T1000 (cell line): Measurements from ENCODE around the gene ZNF575.
"Not testable (repeated sequence)": the region's sequence is repeated elsewhere in the genome, so short reads cannot be mapped to it uniquely, and the experiment has no call there.

Source experiments
- DNase-seq: peaks from one replicate; lab custom pipeline; 2025; ENCODE audit warnings: mixed read lengths; lab: John Stamatoyannopoulos, UW

ZNF575 gene

DNA sequence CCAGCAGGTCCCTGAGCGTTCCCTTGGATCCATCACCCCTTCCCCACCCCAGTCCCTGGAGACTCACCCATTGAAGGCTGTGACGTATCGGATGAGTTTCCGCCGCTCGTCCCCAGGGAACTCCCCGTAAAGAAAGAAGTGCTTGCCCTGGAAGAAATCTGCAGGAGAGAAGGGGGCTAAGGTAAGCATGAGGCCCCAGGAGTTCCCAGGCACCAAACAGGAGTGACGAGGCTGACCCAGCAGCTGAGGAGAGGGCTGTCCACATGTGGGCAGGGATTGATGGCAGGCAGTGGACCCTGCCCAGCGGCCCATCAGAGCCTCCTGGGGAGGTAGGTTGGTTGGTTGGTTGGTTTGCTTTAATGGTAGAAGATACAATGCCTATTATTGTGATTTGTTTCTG is 11.1 kb downstream of the ZNF575 start:
- no peak for DNase-seq

DNA sequence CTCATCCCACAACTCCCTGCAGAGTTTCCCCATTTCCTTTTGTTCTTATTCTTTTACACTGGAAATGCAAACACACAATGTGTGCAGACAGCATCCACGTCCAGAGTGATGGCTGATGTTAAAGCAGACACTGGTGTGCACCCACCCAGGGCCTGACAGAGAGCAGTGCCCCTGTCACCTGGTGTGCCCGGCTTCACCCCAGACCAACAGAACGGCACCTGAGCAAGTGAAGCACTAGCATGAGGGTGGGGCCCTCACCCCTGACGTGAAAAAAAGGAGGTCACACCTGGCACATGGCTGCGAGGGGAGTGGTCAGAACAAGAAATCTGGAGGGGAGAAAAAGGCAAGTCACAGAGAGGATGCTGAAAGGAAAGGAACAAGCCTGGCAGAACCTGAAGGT is 12.3 kb downstream of the ZNF575 start:
- no peak for DNase-seq

DNA sequence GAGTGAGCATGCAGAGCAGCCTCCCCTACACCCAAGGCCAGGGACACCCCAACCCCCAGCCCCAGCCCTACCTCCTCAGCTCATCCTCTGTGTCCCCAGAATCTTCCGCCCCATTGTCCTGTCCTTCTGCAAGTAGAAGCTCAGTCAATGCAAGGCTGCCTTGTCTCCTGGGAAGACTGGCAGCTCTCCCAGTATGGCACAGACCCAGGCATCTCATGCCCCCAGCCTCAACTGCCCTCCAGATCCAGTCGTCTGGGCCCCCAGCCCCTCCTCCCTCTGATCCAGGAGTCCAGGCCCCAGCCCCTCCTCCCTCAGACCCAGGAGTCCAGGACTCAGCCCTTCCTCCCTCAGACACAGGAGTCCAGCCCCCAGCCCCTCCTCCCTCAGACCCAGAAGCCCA is 13.0 kb downstream of the ZNF575 start:
- no peak for DNase-seq

DNA sequence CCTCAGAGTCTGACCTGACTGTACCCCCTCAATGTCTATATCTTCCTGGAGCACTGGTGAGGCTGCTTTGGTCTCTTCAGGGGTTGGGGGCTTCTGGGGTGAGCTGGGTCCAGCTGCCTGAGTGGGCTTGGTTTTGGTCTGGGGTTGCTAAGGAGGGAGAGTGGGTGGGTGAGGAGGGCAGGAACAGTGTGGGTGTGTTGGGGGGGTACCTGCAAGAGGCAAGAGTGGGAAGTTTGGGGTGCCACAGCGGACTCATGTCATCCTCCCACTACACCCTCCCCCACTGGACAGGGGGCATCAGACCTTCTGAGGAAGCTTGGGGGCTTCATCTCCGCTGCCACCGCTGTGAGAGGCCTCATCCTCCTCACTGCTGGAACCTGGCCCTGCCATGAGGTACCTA is 13.6 kb downstream of the ZNF575 start:
- no peak for DNase-seq

DNA sequence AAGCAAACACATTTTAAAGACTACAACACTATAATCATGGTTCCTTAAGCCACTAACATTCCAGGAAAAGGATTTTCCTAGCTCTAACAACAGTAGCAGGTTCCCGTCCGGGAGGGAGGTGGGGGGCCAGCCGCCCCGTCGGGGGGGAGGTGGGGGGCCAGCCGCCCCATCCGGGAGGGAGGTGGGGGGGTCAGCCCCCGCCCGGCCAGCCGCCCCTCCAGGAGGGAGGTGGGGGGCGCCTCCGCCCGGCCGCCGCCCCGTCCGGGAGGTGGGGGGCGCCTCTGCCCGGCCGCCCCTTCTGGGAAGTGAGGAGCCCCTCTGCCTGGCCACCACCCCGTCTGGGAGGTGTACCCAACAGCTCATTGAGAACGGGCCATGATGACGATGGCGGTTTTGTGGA is 14.9 kb downstream of the ZNF575 start:
- DNase-seq = not testable (repeated sequence)

DNA sequence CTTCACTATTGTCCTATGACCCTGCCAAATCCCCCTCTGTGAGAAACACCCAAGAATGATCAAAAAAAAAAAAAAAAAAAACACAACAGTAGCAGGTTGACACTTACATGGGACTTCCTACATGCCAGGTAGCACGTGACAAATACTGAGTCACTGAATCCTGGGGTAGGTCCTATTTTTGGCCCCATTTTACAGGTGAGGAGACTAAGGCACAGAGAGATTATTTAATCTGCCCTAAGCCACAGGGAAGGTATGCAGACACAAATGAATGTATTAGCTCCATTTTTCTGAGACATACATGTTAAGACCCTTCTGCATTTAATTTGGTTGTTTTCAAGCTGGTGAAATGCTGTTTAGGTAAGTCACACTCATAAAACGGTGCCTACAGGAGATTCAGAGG is 15.7 kb downstream of the ZNF575 start:
- no peak for DNase-seq

DNA sequence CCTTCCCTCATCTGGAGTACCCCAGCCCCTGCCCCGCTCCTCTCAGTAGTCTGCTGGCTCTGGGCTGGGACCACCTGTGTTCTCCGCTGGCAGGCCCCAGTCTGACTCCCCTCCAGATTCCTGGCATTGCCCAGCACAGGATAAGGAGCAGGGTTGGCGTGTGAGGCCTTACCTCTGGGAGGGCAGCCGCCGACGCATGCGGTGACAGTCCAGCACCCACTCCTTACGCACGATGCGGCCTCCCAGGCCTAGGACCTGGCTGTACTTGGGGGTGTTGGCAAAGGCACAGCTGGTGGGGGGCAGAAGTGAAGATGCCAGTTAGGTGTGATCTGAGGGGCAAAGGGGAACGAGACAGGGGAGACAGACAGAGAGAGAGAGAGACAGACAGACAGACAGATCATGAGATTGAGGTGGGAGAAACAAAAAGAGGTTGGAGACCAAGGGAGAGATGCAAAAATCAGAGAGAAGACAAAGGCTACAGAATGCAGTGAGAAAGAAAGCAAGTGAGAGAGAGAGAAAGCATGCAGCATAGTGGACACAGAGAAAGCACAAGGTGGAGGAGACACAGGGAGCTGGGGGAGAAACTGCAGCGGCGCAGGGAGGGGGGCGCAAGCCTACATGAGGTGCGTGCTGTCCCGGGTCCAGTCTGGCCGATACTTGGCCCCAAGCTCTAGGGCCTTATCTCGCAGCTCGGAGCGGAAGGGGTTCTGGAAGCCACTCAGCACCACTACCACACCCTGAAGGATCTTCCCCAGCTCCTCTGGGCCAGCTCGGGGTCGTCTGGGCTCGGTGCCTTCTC is 18.6 kb downstream of the ZNF575 start:
- no peak for DNase-seq

DNA sequence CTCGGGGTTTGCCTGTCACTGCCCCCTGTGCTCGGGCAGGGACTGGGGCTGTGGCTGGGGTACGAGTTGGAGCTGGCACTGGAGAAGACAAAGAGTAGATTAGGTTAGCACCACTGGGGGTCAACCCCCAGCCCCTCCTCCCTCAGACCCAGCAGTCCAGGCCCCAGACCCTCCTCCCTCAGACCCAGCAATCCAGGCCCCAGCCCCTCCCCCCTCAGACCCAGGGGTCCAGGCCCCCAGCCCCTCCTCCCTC is 19.1 kb downstream of the ZNF575 start:
- DNase-seq = no peak

DNA sequence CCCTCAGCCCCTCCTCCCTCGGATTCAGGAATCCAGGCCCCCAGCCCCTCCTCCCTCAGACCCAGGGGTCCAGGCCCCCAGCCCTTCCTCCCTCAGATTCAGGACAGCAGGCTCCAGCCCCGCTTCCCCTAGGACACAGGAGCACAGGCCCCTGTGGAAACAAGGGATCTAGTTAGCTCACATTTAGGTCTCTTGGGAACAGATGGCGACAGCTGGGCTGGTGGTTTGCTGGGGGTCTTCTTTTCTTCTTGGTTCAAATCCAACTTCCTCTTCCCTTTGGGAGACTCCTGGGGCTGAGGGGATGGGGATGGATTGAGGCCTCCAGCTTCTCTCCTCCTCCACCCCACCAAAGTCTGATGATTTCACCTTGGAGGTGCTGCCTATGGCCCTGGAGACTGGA is 19.6 kb downstream of the ZNF575 start:
- DNase-seq = no peak

DNA sequence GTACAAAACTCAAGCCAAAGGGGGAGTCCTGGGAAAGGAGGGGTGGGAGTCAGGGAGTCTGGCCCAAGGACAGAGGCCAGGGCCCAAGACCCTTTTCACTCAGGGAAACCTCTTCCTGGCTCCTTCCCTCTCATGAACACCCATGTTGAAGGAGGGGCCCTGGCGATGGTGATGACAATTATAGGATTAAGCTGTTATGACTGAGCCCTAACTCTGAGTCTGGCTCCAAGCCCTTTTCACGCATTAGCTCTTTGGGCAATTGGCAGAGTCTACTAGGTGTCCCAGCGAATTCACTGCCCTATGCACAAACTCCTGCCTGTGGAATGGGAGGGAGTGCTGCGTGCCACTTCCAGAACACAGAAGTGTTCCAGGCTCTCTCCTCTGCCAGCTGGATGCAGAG is 20.7 kb downstream of the ZNF575 start:
- DNase-seq = no peak

DNA sequence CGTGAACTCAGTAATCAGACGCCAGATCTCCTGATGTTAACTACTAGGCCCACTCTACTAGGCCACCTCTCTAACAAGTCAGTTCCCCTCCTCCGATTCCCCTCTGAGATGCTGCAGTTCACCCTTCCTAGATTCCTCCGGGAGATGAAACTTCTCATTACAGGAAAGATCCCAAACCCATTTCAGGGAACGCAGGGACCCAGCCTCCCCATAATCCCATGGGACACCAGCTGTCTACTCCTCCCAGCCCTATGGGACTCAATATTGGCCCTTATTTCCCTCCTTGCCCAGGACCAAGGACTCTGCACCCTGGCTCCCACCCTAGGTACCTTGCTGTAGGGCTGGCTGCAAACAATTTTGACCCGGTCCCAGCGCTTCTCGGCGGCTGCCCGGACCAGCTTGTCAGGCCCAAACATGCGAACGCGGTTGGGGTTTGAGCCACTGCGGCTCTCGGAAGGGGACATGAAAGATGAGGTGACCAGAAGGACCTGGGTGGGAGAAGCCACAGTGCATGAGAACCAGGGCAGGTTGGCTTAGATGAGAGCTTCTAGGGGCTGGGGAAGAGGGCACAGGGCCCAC is 21.4 kb downstream of the ZNF575 start:
- no peak for DNase-seq

DNA sequence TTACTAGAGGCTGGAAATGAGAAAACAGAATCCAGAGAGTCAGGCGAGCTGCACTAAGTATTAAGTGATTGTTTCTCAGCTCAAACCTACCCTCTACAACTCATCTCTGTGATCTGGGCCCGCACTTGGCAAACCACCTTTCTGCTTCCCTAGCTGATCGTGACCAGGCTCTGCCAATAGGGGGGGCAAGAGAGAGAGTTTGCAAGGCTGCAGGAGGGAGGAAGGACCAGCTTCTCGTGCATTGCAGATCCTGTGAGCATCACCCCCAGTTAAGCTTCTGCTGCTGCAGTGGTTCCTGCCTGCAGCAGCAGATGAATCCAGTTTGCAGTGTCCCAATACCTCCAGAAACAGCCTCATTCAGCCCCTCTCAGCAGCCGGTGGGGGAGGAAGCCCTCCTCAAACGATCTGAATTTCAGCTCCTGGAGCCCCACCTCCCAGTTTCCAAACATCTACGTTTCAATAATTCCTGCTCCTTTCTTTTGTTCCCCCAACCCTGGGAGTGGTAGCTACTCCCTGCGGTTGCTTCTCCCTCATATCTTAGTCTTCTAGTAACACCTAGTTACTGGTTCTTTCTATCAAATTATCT is 22.3 kb downstream of the ZNF575 start:
- peak; percentile 14 for DNase-seq

DNA sequence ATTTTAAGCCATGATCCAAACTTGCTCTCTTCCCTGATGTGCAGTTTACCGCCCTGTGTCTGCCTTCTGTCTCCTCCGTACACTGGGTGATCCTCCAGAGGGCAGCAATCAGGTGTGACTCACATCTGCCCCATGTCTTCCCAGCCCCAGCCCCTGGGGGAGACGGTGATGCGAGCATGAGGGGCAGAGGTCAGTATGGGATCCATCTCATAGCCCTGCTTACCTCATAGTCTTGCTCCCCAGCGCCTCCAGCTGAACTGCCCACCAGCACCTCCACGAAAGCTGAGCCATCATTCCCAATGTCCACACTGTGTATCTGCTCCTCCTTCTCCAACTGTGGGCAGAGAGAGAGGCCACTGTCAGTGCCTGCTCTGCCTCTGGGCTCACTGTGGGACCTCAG is 27.7 kb downstream of the ZNF575 start:
- peak; percentile 62 for DNase-seq

DNA sequence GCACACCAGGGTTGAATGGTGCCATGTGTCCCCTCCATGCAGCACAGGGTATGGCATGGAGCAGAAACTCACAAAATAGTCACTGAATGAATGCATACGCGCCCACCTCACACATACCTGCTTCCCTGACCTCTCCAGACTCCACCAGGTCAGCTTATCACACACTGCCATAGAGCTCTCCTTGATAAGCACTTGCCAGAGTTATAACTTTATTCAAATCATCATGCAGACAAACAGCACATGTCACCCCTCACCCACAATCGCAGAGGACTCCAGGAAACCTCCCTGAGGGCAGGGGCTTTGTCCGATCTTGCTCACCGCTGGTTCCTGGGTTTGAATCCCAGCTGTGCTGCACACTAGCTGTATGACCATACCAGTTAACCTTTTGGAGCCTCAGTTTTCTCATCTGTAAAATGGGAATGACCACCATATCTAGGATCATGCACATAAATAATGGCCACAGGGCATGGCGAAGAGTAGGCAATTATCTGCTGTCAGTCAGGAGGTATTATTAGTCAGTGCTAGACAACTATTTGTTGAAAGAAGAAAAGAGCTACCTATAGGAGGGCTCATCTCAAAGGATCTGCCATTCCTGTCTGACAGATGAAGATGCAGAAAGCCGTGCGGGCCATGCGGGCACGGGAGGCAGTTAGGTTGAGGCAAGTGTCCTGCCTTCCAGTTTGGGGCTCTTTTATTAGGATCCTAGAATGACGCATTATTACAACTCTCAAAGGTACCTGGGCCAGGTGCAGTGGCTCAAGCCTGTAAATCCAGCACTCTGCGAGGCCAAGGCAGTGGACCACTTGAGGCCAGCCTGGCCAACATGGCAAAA is 28.4 kb downstream of the ZNF575 start:
- DNase-seq = no peak

DNA sequence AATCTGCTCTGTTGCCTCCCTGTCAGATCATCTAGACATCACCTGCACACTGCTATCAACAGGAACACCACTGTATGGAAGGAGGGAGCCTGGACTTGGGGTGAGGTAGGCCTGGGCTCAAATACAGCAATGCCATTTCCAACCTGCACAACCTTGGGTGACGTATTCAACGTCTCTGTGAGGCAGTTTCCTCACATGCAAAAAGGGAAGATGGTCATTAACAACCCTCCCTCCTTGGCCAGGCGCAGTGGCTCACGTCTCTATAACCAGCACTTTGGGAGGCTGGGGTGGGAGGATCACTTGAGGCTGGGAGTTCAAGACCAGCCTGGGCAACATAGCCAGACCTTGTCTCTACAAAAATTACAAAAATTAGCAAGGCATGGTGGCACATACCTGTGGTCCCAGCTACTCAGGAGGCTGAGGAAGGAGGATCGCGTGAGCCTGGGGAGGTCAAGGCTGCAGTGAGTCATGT is 29.3 kb downstream of the ZNF575 start:
- no peak for DNase-seq

DNA sequence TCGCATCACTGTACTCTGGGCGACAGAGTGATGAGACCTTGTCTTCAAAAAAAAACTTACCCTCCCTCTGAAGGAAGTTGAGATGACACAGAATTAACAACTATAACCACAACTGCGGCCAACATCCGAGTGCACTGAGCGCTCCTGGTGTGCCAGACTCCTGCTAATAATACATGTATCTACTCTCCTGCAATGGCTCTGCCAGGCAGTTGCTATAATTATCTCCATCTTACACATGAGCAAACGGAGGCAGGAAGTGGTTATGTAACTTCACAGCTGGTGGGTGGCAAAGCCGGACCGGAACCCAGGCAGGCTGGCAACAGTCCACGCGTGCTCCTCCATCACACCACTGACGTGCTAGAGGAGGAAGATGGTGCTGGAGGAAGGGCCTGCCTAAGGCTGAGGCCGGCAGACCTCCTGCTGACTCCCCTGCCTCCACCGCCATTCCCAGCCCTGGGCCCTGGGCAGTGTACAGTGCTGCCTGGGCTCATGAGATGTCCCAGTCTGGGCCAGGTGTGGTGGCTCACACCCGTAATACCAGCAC is 29.8 kb downstream of the ZNF575 start:
- DNase-seq = peak; percentile 35

DNA sequence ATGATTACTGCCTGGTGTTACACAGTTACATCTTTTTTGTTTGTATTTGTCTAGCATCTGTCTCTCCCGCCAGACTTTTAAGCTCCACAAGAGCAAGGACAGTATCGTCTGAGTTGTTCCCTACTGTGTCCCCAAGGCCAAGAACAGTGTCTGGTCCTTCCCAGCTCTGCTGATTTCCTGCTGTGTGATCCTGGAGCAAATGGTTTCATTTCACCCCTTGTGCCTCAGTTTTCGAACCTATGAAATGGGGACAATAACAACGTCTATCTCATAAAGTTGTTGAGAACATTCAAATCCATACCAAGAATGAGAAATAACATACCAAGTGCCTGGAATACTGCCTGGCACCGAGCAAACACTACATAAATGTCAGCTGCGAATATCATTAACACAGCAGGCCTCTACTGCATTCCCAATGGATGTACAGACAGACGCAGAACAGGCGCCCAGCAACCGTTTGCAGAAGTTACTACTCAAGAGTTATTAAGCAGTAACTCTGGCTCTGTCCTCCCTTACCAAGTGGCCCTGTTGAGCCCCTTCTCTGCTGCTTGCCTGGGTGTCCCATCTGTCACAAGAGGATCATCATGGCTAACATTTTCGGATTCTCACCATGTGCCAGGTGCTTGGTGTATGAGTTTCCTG is 30.9 kb downstream of the ZNF575 start:
- DNase-seq = no peak

DNA sequence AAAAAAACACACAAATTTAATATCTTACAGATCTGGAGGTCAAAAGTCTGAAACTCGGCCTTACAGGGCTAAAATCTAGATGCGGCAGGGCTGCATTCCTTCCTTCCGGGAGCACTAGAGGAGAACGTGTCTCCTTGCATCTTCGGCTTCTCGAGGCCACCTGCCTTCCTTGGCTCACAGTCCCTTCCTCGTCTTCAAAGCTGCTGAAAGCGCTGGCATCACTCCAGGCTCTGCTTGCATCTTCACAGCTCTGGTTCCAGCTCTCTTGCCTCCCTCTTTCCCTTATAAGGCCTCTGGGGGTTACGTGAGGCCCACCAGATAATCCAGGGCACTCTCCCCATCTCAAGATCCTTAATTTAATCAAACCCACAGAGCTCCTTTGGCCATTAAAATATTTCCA is 31.8 kb downstream of the ZNF575 start:
- DNase-seq = no peak

DNA sequence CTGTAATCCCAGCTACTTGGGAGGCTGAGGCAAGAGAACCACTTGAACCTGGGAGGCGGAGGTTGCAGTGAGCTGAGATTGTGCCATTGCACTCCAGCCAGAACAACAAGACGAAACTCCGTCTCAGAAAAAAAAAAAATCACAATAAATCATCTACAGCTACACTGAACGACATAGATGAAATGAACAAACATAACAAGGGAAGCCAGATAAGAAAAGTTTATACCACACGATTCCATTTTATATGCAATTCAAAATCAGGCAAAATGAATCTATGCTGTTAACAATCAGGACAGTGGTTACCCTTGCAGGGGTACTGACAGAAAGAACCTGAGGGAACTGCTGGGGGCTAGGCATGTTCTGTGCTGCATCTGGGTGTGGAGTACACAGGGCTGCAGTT is 36.7 kb downstream of the ZNF575 start:
- DNase-seq = no peak

DNA sequence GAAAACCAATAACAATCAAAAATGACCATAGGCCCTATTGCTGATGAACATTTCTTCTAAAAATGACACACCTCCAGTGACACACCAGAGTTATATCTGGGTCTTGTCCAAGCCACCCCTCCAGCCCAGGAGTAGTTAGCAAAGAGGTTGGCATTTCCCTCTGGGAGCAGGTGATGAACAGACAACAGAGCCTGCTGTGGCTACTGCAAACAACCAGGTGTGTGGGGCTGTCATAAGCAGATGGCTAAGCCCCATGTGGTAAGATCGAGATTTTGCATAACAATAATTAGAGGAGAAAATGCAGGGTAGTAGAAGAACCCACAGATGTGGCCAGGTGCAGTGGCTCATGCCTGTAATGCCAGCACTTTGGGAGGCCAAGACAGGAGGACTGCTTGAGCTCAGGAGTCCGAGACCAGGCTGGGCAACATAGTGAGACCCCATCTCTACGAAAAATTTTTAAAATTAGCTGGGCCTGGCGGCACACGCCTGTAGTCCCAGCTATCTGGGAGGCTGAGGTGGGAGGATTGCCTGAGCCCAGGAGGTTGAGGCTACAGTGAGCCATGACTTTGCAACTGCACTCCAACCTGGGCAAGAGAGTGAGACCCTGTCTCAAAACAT is 37.3 kb downstream of the ZNF575 start:
- no peak for DNase-seq

DNA sequence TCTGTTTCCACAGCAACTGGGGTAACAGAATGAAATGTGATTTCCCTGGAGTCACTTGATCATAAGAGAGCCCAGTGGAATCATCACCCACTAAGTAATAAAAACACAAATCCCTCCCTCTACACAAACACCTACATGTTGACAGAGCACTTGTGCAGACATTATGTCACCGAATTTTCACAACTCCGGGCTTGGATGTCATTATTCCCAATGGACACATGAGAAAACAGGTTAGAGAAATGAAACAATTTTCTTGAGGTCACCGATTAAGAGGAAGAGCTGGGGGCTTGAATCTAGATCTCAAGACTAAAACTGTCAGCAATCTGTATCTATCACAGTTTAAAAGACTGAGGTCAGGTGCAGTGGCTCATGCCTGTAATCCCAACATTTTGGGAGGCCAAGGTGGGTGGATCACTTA is 39.2 kb downstream of the ZNF575 start:
- DNase-seq = no peak
